IMR-90 (cell line): ENCODE results near the gene FMN2.

ENCODE experiments used
- BHLHE40 ChIP-seq: fragments of 150-350 bp; IDR thresholded peaks from 2 replicates; pipeline ENCODE4 v1.6.1; 2016; ENCODE audit warnings: mild to moderate bottlenecking, low read depth, low read length
- CTCF ChIP-seq: conservative IDR thresholded peaks from 2 replicates; pipeline ENCODE4 v1.5.1; 2012; ENCODE audit warnings: mild to moderate bottlenecking, low read depth, low read length, improper control_type of control experiment
- NFE2L2 ChIP-seq: fragments of 150-350 bp; IDR thresholded peaks from 2 replicates; pipeline ENCODE4 v1.6.1; 2016; ENCODE audit warnings: low read depth, mild to moderate bottlenecking, low read length
- POLR2A ChIP-seq: IDR thresholded peaks from 2 replicates; pipeline ENCODE4 v1.6.1; 2012; ENCODE audit warnings: mild to moderate bottlenecking, low read depth, low read length

- TF ChIP-seq CTCF, result no peak
- peak; percentile 52 for TF ChIP-seq NFE2L2
- TF ChIP-seq BHLHE40, result no peak
- TF ChIP-seq POLR2A, result no peak
Measured at GRCh38 chr1:240344918-240345317, 253.2 kb downstream of the FMN2 start.
